CD8-positive, alpha-beta memory T cell (primary cell): Measurements from ENCODE around the gene PFN3. TPM values are rescaled to one million over a fixed set of nuclear protein-coding genes. Genes with fewer than 3 reads are reported as not detected.
"Not testable (repeated sequence)": the region's sequence is repeated elsewhere in the genome, so short reads cannot be mapped to it uniquely, and the experiment has no call there.

Experiments
- CTCF ChIA-PET: fragments of 350-600 bp; sonication (Branson Sonifier 250); formaldehyde crosslinking; loops from one replicate; lab custom pipeline; 2021; ENCODE audit warnings: antibody characterized with exemption; lab: Charles Lee
- POLR2A ChIA-PET: fragments of 350-600 bp; sonication (Branson Sonifier 250); formaldehyde crosslinking; loops from one replicate; lab custom pipeline; 2021; ENCODE audit warnings: antibody characterized with exemption; lab: Charles Lee
- DNase-seq, 5 donors: peaks; one replicate each; pipeline versions ENCODE4 v3.0.0 to v3.0.0-alpha.2; 2020 to 2022; ENCODE audit warnings: mixed read lengths in 1 of 5
- H3K27ac ChIP-seq: one replicate; pipeline ENCODE4 v1.7.0; 2013; ENCODE audit warnings: low read depth, mild to moderate bottlenecking, low read length, moderate library complexity
- H3K27me3 ChIP-seq: 2 replicates; pipeline ENCODE4 v1.7.0; 2013; ENCODE audit warnings: low read length, mild to moderate bottlenecking; ENCODE audit not compliant: insufficient read depth, poor library complexity, severe bottlenecking
- H3K36me3 ChIP-seq: 2 replicates; pipeline ENCODE4 v1.7.0; 2013; ENCODE audit warnings: mild to moderate bottlenecking, low read length, moderate library complexity; ENCODE audit not compliant: insufficient read depth
- H3K4me1 ChIP-seq: 2 replicates; pipeline ENCODE4 v1.7.0; 2013; ENCODE audit warnings: mild to moderate bottlenecking, low read length, moderate library complexity; ENCODE audit not compliant: insufficient read depth
- H3K4me3 ChIP-seq: 2 replicates; pipeline ENCODE4 v1.7.0; 2013; ENCODE audit warnings: mild to moderate bottlenecking, low read length
- H3K9me3 ChIP-seq: 2 replicates; pipeline ENCODE4 v1.7.0; 2013; ENCODE audit warnings: mild to moderate bottlenecking, low read length
- H3K27ac Mint-ChIP-seq, 8 donors: one replicate each; pipeline ENCODE4 v1.8.0; 2020 to 2021; ENCODE audit warnings: mixed read lengths in 8 of 8, mild to moderate bottlenecking in 6 of 8, inconsistent platforms in 3 of 8, moderate library complexity in 3 of 8
- H3K27me3 Mint-ChIP-seq, 2 donors: one replicate each; pipeline ENCODE4 v1.8.0; 2020 to 2021; ENCODE audit warnings: mixed read lengths in 2 of 2, mild to moderate bottlenecking in 1 of 2, moderate library complexity in 1 of 2
- H3K36me3 Mint-ChIP-seq, 3 donors: one replicate each; pipeline ENCODE4 v1.8.0; 2020 to 2021; ENCODE audit warnings: mixed read lengths in 3 of 3, inconsistent platforms in 1 of 3, mild to moderate bottlenecking in 1 of 3
- H3K4me1 Mint-ChIP-seq, 3 donors: one replicate each; pipeline ENCODE4 v1.8.0; 2020 to 2021; ENCODE audit warnings: mixed read lengths in 3 of 3, inconsistent platforms in 1 of 3, mild to moderate bottlenecking in 1 of 3
- H3K4me3 Mint-ChIP-seq, 7 donors: one replicate each; pipeline ENCODE4 v1.8.0; 2020 to 2021; ENCODE audit warnings: mixed read lengths in 7 of 7, mild to moderate bottlenecking in 6 of 7, moderate library complexity in 4 of 7, inconsistent platforms in 2 of 7
- H3K9me3 Mint-ChIP-seq, 5 donors: one replicate each; pipeline ENCODE4 v1.8.0; 2020 to 2022; ENCODE audit warnings: mixed read lengths in 5 of 5, mild to moderate bottlenecking in 3 of 5, moderate library complexity in 2 of 5, inconsistent platforms in 1 of 5
- polyA plus RNA-seq: library from polyadenylated mRNA; unstranded; fragments of 300-500 nt; fragmentation: Illumina TruSeq; gene quantifications from one replicate; pipeline ENCODE4 v1.2.3, GENCODE V29; 2021
- total RNA-seq, 2 experiments: library from RNA; stranded (reverse); gene quantifications; one replicate each; pipeline ENCODE4 v1.2.3, GENCODE V29; 2021

PFN3 gene
- total and polyA plus RNA-seq, 3 experiments from 2014 or later = not detected

- no peaks in the 10 kb centered on the region for H3K9me3 ChIP-seq
- H3K36me3 ChIP-seq = peaks cover 21% of the 10 kb centered on the region
- H3K27ac ChIP-seq = peak overlapping the region; percentile 11
- H3K36me3 Mint-ChIP-seq = peaks cover 12 to 51% (median 14%) of the 10 kb centered on the region in 3 donors
- POLR2A ChIA-PET = interaction anchor here (0.6 kb wide), 1 partner anchor 239 kb away, joined by 3 read pairs; no protein-coding TSS in a partner anchor
- H3K4me3 Mint-ChIP-seq = peak overlapping the region; percentile 28 to 75 (median 45)
- no peak for DNase-seq
- peak overlapping the region in 7 of 8 donors; percentile 42 to 91 (median 68) for H3K27ac Mint-ChIP-seq
- H3K9me3 Mint-ChIP-seq = no peaks in the 10 kb centered on the region
- H3K27me3 Mint-ChIP-seq = peaks cover 0 to 1% of the 10 kb centered on the region in 2 donors
- CTCF ChIA-PET = interaction anchor here (0.6 to 12.7 kb wide), 7 partner anchors 9 to 91 kb away, joined by 3 to 136 read pairs (median 3); no protein-coding TSS in a partner anchor
- H3K4me1 ChIP-seq = peaks cover 72% of the 10 kb centered on the region
- no peaks in the 10 kb centered on the region for H3K27me3 ChIP-seq
- no peak overlapping the region for H3K4me3 ChIP-seq
- H3K4me1 Mint-ChIP-seq = peaks cover 60 to 80% (median 67%) of the 10 kb centered on the region in 3 donors
Observed at GRCh38 chr5:177364159-177364962, 36.1 kb downstream of the PFN3 start.

- Mint-ChIP-seq H3K27ac (peak overlapping the region in 3 of 8 donors; percentile 27 to 75 (median 75)), H3K9me3 (no peaks in the 10 kb centered on the region), H3K36me3 (peaks cover 4 to 51% (median 7%) of the 10 kb centered on the region in 3 donors), H3K4me3 (peak overlapping the region; percentile 38 to 95 (median 83)), H3K4me1 (peaks cover 62 to 80% (median 67%) of the 10 kb centered on the region in 3 donors), H3K27me3 (peaks cover 0 to 1% of the 10 kb centered on the region in 2 donors)
- ChIA-PET POLR2A (interaction anchor here (0.6 kb wide), 1 partner anchor 238 kb away, joined by 3 read pairs; no protein-coding TSS in a partner anchor), CTCF (interaction anchor here (1.1 to 12.7 kb wide), 3 partner anchors 10 to 39 kb away, joined by 3 to 136 read pairs (median 6); no protein-coding TSS in a partner anchor)
- Histone ChIP-seq H3K4me3 (peak overlapping the region; percentile 31), H3K4me1 (peaks cover 72% of the 10 kb centered on the region), H3K9me3 (no peaks in the 10 kb centered on the region), H3K36me3 (peaks cover 15% of the 10 kb centered on the region), H3K27ac (peak overlapping the region; percentile 57), H3K27me3 (no peaks in the 10 kb centered on the region)
- no peak for DNase-seq
Observed at GRCh38 chr5:177363565-177363964, 36.9 kb downstream of the PFN3 start.

DNA sequence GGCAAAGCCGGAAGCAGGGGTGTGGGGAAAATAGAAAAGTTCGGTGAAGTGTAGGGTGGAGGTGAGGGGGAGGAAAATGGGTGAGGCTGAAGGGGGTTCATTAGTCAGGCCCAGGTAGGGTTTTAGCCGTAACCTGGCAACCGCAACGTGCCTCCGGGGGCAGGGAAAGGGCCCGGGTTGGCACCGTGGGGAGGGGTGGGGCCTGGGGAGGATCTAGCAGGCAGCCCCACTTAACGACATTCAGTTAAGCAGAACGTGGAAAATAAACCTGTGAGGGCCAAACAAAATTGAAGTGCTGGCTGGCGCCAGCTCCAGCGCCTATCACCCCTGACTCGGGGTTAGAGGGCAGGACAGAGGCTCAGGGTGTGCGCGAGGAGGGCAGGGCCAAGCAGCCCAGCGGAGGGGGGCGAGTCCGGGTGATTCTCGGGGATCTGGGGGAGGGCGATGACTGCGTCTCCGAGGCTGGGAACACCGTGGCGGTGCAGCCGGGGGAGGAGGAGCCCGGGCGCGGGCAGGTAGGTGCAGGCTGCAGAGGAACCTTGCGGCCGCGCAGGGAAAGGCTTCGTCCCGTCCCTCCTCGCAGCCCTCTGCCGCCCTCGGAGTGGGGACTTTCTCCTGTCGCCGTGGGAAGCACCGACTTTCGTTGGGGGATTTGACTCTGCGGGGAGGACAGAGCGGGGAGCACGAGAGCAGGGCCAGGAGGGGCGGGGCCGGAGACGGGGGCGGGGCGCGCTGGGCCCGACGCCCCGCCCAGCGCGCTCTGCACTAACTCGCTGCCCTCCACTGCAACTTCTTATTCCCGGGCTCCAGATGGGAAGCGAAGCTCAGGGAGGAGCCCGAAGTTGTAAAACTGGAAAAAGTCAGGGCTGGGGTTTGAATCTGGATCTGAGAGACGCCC lies 37.6 kb downstream of the PFN3 start:
- POLR2A ChIA-PET = interaction anchor here (0.7 kb wide), 1 partner anchor 27 kb away, joined by 3 read pairs; no protein-coding TSS in a partner anchor
- H3K27ac ChIP-seq = peak overlapping the region; percentile 57

GRCh38 chr5:177362292-177362609 lies 38.2 kb downstream of the PFN3 start:
- H3K4me1 Mint-ChIP-seq = peaks cover 65 to 82% (median 70%) of the 10 kb centered on the region in 3 donors
- H3K9me3 Mint-ChIP-seq = peaks cover 0 to 2% (median 0%) of the 10 kb centered on the region in 5 donors
- Histone ChIP-seq H3K4me3 (peak overlapping the region; percentile 47), H3K4me1 (peaks cover 76% of the 10 kb centered on the region), H3K27me3 (no peaks in the 10 kb centered on the region), H3K9me3 (no peaks in the 10 kb centered on the region), H3K36me3 (peaks cover 7% of the 10 kb centered on the region), H3K27ac (peak overlapping the region; percentile 57)
- peak overlapping the region; percentile 73 to 95 (median 83) for H3K4me3 Mint-ChIP-seq
- H3K27ac Mint-ChIP-seq = peak overlapping the region; percentile 75 to 99 (median 90)
- DNase-seq = no peak
- H3K36me3 Mint-ChIP-seq = peaks cover 0 to 43% (median 3%) of the 10 kb centered on the region in 3 donors
- POLR2A ChIA-PET = interaction anchor here (0.7 kb wide), 1 partner anchor 27 kb away, joined by 3 read pairs; no protein-coding TSS in a partner anchor
- CTCF ChIA-PET = interaction anchor here (1.2 to 11.5 kb wide), 5 partner anchors 8 to 42 kb away, joined by 4 to 118 read pairs (median 13); no protein-coding TSS in a partner anchor
- peaks cover 0 to 1% of the 10 kb centered on the region in 2 donors for H3K27me3 Mint-ChIP-seq

More for the DNA sequence above, 37.6 kb downstream of the PFN3 start:
- peaks cover 8% of the 10 kb centered on the region for H3K36me3 ChIP-seq
- no peaks in the 10 kb centered on the region for H3K9me3 Mint-ChIP-seq
- peak overlapping the region; percentile 47 for H3K4me3 ChIP-seq
- CTCF ChIA-PET = interaction anchor here (1.2 to 12.7 kb wide), 6 partner anchors 7 to 41 kb away, joined by 4 to 136 read pairs (median 20); no protein-coding TSS in a partner anchor
- peak; percentile 59 to 78 (median 70) for DNase-seq
- H3K36me3 Mint-ChIP-seq = peaks cover 0 to 45% (median 3%) of the 10 kb centered on the region in 3 donors
- H3K4me3 Mint-ChIP-seq = peak overlapping the region; percentile 73 to 95 (median 83)
- no peaks in the 10 kb centered on the region for H3K9me3 ChIP-seq
- H3K4me1 Mint-ChIP-seq = peaks cover 60 to 76% (median 64%) of the 10 kb centered on the region in 3 donors
- peaks cover 72% of the 10 kb centered on the region for H3K4me1 ChIP-seq
- peaks cover 0 to 1% of the 10 kb centered on the region in 2 donors for H3K27me3 Mint-ChIP-seq
- H3K27me3 ChIP-seq = no peaks in the 10 kb centered on the region
- peak overlapping the region; percentile 75 to 97 (median 90) for H3K27ac Mint-ChIP-seq

DNA sequence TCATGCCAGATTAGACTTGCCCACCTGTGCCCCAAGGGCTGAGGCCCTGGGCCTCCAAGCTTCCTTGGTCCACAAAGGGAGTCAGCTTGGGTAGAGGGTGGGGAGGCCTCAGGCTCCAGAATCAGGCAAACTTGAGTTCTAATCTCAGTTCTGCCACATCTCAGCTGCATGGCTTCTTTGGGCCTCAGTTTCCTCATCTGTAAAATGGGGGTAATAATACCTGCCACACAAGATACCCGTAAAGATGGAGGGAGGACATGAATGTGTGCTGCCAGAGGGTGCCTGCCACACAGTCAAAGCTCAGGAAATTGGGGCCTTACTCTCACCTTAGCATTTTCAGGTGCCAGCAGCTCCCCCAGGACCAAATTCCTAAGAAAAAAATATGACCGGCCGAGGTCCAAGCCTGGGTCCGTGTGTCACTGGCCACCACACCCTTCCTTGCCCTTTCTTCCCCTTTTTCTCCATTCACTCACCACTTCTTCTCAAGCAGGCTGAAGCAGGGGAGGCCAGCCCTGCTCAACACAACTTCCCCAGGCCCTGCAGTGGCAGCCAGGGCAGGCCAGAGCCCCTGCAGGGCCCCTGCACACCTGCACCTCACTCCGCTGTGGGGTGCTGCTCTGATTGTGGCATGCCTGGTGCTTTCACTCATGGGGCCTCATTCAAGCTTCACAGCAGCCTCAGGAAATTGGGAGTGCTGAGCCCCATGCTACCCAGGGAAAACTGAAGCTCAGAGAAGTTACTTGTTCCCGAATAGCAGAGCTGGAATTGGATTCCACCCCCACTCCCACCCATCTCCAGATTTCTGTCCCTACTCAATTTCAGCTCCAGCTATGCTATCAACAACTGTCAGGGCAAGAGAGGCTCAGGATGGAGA lies 38.8 kb downstream of the PFN3 start:
- peaks cover 71 to 88% (median 76%) of the 10 kb centered on the region in 3 donors for H3K4me1 Mint-ChIP-seq
- ChIA-PET POLR2A (interaction anchor here (0.7 to 1.0 kb wide), 2 partner anchors 10 to 28 kb away, joined by 3 read pairs; partner anchors contain the start of gene LMAN2), CTCF (interaction anchor here (1.2 to 11.5 kb wide), 7 partner anchors 8 to 42 kb away, joined by 3 to 118 read pairs (median 6); partner anchors contain the start of gene LMAN2)
- H3K4me3 ChIP-seq = peak overlapping the region; percentile 47
- H3K27me3 ChIP-seq = no peaks in the 10 kb centered on the region
- peaks cover 0 to 39% (median 3%) of the 10 kb centered on the region in 3 donors for H3K36me3 Mint-ChIP-seq
- peaks cover 82% of the 10 kb centered on the region for H3K4me1 ChIP-seq
- DNase-seq = peak in 1 of 5 donors; percentile 29
- H3K9me3 ChIP-seq = no peaks in the 10 kb centered on the region
- peak overlapping the region; percentile 57 for H3K27ac ChIP-seq
- H3K27me3 Mint-ChIP-seq = peaks cover 0 to 1% of the 10 kb centered on the region in 2 donors
- peaks cover 7% of the 10 kb centered on the region for H3K36me3 ChIP-seq
- peak overlapping the region; percentile 75 to 99 (median 90) for H3K27ac Mint-ChIP-seq
- peak overlapping the region; percentile 73 to 95 (median 83) for H3K4me3 Mint-ChIP-seq
- peaks cover 0 to 2% (median 0%) of the 10 kb centered on the region in 5 donors for H3K9me3 Mint-ChIP-seq

- ChIA-PET POLR2A (interaction anchor here (1.0 to 1.8 kb wide), 2 partner anchors 9 to 11 kb away, joined by 3 to 5 read pairs; partner anchors contain the start of gene LMAN2), CTCF (interaction anchor here (1.1 to 11.5 kb wide), 6 partner anchors 9 to 57 kb away, joined by 3 to 118 read pairs (median 10); partner anchors contain the start of genes LMAN2, PRELID1 and RAB24)
- not testable (repeated sequence) for H3K4me3 ChIP-seq, H3K9me3 Mint-ChIP-seq, H3K9me3 ChIP-seq, H3K36me3 ChIP-seq, H3K27me3 Mint-ChIP-seq, H3K27ac ChIP-seq, H3K27me3 ChIP-seq, DNase-seq
- peaks cover 77 to 91% (median 85%) of the 10 kb centered on the region in 3 donors for H3K4me1 Mint-ChIP-seq
- H3K27ac Mint-ChIP-seq = peak overlapping the region in 6 of 8 donors; percentile 10 to 92 (median 70)
- peaks cover 0 to 34% (median 3%) of the 10 kb centered on the region in 3 donors for H3K36me3 Mint-ChIP-seq
- H3K4me1 ChIP-seq = peaks cover 86% of the 10 kb centered on the region
- H3K4me3 Mint-ChIP-seq = peak overlapping the region; percentile 11 to 95 (median 53)
Observed at GRCh38 chr5:177360740-177361139, 39.7 kb downstream of the PFN3 start.
